HK-2 (cell line): ENCODE data around the gene SGMS1.

Source experiments
- DNase-seq: peaks from one replicate; pipeline ENCODE4 v3.0.0-alpha.2; 2018; ENCODE audit not compliant: unreplicated experiment

SGMS1 gene

GRCh38 chr10:50636618-50637579 lies 13.1 kb upstream of the SGMS1 start:
- DNase-seq = no peak

DNA sequence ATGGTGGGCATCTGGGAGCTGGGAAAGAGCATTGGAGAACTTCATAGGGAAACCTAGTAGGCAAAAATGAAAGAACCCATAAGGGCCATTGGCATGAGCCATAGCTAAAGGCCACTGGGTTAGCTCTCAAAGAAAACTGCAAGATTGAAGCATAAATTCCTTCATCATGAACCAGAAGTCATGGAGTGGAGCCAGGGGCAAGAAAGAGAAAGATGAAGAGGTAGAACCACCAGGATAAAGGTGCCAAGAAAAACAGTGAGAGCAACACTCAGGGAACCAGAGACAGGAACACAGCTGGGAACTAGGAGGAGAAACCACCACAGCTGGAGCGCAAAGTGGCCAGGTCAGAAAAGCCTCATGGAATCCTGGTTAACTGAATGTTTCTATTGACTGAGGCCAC lies 11.5 kb upstream of the SGMS1 start:
- DNase-seq = no peak

GRCh38 chr10:50634479-50634878 lies 10.7 kb upstream of the SGMS1 start:
- DNase-seq = no peak

- DNase-seq = no peak
These were observed 7.3 kb upstream of the SGMS1 start for GRCh38 chr10:50631052-50631451.

DNA sequence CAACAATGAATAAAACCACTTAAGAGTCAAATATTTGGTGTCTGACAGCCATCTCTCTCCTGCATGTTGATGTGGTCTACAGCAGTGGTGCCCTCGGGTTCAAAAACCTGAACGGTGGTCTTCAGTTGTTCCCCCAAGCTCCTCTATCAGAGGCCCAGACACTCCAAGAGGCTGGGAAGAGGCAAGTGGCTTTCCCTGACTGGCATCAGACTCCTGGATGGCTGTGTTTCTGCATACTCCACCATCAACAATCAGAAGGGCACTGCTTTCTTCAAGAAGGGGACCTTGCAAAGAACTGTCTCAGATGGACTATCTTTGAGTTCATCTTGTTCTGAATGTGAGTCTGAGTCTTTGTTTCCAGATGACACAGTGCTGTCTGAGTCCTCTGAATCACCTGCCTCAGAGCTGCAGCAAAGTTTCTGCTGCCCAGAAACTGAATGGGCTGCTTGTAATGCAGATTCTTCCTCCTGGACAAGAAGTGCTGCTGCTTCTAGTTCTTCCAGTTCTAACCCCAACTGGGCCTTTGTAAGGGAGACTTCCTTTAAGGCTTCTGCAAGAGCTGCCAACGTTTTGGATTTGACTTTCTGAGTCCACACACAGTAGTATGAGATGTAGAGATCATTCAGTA lies 5.9 kb upstream of the SGMS1 start:
- DNase-seq = no peak

- no peak for DNase-seq
These were observed 4.1 kb upstream of the SGMS1 start for GRCh38 chr10:50627896-50628295.

DNA sequence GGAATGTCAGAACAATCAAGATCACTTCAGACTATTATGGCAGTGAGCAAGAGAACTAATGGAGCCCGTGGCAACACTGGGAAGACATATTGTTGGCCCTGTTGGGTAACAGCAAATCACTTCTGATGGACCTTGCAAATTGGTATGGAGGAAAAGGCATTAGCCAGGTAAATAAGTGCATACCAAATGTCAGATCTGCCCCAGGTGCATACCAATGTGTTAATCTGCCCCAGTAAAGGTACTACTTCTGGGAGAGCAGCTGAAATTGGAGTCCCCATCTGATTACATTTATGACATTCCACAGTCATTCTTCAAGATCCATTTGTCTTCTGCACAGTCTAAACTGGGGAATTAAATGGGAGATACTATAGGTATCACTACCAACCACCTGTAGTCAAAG lies 3.7 kb upstream of the SGMS1 start:
- no peak for DNase-seq

DNA sequence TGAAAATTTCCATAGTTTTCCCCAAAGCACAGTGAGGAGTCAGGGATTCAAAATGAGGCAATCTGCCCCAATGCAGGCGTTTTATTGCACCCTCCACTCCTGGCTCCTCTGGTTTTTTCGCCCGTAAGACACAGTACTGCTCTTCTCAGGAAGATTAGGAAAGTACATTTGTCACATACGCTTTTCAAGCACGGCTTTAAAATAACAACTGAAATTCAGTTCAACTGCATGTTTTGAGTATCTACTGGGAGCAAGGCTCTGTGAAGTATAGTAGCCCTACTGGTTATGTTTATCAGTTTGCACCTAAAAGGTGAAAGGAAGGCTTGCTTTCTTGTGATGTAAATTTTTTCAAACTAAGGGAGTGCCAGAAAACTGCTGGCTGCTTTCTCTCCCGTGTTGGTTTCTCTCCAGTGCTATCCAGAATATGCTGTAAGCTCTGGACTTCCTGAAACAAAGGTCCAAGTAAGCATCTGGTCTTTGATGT lies 1.9 kb upstream of the SGMS1 start:
- no peak for DNase-seq

DNA sequence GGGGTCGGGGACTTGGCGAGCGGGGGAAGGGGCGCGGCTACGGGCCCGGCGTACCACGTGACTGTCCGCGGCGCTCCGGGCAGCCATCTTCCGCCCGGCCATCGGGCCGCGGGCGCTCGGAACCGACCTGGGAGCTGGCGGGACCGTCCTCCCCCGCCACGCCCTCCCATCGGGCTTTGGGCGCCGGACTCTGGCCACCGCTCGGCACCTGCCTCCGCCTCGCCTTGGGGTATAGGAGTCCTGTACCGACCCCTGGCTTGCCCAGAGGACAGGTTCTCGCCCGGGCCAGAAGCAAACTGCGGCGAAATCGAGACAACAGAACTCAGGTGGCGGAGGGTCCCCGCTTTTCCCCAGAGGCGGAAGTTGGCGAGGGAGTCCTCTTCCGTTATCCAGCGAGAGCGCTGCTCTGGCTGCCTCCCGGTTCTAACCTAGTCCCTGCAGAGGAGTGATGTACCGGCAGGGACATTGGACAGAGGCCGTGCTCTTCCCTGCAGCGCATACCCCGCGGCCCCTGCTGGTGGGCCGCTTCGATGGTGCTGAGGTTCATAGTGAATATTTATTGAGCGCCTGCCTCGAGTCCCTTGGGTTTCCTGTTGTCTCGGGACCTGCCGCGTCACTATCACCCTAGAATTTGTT lies 1.2 kb upstream of the SGMS1 start:
- DNase-seq = peak; percentile 80

DNA sequence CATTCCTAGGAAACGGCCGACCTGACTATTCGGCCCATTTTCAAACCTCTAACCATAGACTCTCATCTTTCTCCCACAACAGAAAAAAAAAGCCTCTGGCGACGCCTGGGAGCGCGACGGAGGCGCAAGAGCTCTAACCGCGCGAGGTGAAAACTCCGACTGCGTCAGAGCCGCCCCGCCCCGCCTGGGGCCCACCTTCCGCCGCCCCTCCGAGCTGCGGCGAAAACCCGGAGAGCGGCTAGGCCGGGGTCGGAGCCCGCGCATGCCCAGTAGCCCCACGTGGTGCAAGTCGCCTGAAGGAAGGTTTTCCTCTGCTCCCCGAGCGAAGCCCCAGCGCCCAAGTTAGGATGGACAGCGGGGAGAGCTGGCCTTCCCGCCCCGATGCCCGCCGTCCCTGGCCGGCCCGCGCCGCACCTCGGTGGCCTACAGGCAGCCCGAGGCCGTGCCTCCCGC lies 683 bp upstream of the SGMS1 start:
- DNase-seq = peak; percentile 98

DNA sequence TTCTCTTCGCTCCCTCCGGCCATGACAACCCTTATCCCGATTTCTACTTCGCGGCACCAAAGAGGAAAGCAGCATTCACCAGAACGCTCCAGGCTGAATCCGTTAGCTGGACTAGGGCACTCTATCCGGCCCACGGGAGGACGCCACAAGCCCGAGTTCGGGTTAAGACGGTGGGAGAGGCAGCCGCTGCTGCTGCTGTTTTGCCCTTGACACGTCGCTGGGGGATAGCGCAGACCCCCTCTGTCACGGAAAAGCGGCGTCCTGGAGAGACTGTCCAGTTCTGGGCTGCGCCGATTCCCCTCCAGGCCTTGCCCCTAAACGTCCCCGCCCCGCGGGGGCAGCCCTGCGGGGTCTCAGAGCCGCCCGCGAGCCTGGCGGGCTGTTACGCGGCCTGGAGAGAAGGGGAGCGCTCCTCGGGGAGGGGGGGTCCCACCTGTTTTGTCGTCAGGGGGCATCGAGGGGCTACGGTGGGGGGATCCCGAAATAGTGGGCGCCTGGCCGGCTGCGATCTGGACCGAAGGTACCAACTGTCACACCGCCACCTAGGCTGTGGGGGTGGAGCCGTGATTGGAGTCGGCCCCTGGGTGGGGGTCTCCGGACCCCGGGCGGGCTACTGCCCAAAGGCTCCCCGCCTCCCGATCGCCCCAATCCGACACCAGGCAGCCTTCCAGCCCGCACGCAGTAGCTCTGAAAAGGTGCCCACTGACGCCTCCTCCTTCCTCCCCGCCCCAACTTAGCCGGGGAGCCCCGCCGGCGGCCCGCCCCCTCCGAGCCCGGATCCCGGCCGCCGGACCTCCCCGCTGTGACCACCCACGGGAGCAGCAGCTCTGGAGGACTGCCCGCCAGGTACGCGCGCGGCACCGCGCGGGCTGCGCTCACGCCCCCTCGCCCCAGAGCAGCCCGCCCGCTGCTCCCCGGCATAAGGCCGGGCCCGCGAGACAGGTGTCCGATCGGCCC lies 772 bp downstream of the SGMS1 start:
- DNase-seq = peak; percentile 47

DNA sequence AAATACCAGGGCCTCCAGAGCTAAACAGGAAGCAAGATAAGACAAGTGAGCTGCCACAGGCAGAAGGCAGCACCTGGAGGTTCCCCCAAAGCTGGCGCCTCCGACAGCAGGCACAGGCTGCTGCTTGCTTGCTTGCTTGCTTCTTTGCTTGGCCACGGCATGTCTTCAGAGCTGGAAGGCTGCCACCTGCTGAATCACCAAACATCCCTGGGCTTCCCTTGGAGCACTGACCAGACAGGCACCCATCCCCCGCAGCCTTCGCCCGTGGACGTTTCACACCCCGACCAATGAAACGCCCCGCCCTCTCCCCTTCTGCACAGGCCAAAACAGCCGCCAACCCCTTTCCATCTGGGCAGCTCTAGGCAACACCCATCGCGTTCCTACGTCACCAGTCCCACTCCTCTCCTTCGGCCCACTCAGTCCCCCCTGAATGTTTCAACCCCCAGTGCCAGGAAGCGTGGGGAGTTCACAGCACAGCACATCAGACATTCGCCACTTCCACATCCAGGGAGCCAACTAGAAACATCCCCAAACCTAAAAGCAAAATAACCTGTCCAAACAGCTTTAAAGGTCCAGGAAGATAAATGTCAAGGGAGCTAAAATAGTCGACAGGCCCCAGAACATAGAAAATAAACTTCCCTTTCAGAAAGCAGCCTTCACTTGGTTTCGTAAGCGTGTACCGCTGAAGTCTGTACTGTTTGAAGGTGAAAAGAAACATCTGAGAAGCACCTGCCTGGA lies 1.6 kb downstream of the SGMS1 start:
- DNase-seq = peak; percentile 88

DNA sequence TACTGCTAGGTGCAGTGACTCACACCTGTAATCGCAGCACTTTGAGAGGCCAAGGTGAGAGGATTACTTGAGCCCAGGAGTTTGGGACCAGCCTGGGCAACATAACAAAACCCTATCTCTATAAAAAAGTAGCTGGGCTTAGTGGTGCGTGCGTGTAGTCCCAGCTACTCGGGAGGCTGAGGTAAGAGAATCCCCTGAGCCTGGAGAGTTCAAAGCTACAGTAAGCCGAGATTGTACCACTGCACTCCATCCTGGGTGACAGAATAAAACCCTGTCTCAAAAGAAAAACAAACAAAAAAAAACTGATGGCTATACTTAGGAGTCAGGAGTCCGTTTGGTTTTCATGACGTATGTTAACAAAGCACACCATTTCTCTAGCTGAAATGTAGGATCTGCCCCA lies 2.9 kb downstream of the SGMS1 start:
- no peak for DNase-seq

DNA sequence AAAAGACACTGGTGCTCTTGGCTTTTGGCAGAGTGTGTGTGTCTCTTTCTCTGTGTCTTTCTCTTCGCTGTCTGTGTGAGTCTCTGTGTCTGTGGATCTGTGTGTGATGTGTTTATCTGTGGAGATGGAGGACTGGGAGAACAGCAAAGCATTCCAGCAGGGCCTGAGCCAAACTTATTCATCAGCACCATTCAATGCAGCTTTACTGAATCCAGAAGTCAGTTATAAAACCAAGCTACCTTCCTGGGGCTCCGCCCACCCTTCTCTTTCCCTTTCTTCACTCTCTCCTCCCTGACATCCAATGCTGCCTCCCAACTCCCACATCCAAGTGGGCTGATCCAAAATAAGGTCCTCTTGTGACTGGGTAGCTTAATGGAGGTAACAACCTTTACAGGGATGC lies 3.9 kb downstream of the SGMS1 start:
- DNase-seq = no peak

DNA sequence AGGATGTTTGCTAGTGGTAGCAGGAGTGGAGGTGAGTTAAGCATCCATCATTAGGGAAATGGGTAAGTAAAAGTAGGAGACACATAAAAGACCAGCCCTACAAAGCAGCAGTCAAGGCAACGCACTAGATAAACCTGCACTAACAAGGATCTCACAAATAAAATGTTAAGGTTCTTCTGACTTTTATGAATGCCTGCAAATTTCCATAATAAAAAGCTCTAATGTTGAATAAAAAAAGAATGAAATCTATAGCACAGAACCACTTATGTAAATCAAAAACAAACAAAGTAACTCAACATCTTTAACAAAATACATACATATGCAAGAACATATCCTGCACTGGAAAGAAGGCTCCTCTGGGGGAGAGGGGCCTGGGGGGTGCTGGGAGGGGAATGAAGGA lies 4.6 kb downstream of the SGMS1 start:
- no peak for DNase-seq

GRCh38 chr10:50618624-50619023 lies 5.1 kb downstream of the SGMS1 start:
- DNase-seq = no peak

- no peak for DNase-seq
These were observed 8.1 kb downstream of the SGMS1 start for GRCh38 chr10:50615658-50616057.

DNA sequence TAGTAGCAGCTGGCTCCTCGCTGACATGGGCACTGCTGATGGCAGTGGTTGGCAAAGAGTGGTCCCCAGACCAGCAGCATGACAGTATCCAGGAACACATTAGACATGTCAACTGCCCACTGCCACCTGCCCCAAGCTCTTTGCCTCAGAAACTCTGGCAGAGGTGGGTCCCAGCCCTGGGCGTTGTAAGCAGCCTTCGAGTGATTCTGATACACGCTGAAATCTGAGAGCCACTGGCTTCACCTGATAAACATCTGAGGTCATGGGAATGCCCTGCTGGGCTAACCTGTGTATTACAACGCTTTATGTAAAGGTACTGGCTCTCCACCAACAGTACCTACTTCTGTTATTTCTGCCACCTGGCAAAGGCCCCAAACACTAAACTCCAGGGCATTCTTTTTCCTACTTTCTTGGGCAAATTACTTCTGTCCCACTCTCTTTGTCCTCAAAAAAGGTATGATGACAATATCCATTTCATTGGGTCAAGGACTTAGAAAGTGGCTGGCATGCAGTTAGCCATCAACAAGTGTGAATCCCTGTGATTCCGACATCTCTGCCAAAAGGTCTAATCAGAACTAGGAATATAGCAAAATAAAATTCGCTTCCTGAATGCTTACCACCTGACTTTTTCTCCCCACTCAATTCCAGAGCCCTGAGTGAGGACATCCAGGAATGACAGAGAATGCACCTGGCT lies 9.2 kb downstream of the SGMS1 start:
- DNase-seq = no peak

DNA sequence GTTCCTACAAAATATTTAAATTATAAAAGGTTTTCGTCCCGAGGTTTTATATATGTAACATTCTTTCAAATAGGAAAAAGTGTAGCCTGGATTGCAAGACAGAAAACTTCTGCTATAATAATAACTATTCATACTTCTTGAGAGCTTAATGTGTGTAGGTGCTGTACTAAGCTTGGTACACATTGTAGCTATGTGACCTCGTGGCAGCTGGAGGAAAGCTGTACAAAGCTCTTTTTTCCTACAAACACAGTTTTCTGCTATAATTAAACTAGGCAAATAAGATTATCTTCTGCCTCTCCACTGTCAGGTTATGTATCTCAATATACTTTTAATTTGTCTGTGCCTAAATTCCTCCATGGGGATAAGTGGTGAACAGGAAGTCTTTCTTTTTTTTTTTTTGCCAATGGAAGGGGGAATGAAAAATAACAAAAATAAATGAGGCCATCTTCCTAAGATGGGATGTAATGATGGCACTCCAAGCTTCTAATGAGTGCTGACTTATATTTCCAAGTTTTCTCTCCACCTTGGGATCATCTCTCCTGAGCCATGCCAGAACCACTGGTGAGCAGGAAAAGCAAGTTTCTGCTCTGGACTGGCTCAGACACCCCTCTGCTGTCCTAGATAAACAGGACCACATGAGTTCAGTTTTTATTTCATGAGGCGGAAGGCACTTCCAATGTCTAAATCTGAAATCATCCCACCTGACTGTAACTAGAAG lies 9.9 kb downstream of the SGMS1 start:
- no peak for DNase-seq
